Activated CD4-positive, alpha-beta T cell treated with anti-CD3 and anti-CD28 coated beads for 36 hours (primary cell): ENCODE measurements around the gene LONRF3. TPM values are rescaled to one million over a fixed set of nuclear protein-coding genes. Genes with fewer than 3 reads are reported as not detected.
A peak's percentile ranks its signal among the peaks of the same experiment; 100 is the strongest.

Source experiments
- ATAC-seq: fragments of 200-7000 bp; cut with Tn5 transposase; one replicate; pipeline ENCODE4 v1.10.0; 2021; ENCODE audit warnings: mild to moderate bottlenecking, moderate library complexity
- CTCF ChIA-PET: fragments of 350-600 bp; sonication (Branson Sonifier 250); formaldehyde crosslinking; loops from one replicate; lab custom pipeline; 2021; ENCODE audit warnings: antibody characterized with exemption; lab: Charles Lee
- POLR2A ChIA-PET: fragments of 350-600 bp; sonication (Branson Sonifier 250); formaldehyde crosslinking; loops from one replicate; lab custom pipeline; 2021; ENCODE audit warnings: antibody characterized with exemption, inconsistent platforms; lab: Charles Lee
- DNase-seq: peaks from one replicate; pipeline ENCODE4 v3.0.0-alpha.2; 2020
- H3K27ac Mint-ChIP-seq: one replicate; pipeline ENCODE4 v1.8.0; 2021; ENCODE audit warnings: mixed read lengths
- H3K27me3 Mint-ChIP-seq: one replicate; pipeline ENCODE4 v1.8.0; 2021; ENCODE audit warnings: mixed read lengths
- H3K36me3 Mint-ChIP-seq: one replicate; pipeline ENCODE4 v1.8.0; 2021; ENCODE audit warnings: low read depth, mixed read lengths
- H3K4me1 Mint-ChIP-seq: one replicate; pipeline ENCODE4 v1.8.0; 2021; ENCODE audit warnings: mixed read lengths
- H3K4me3 Mint-ChIP-seq: one replicate; pipeline ENCODE4 v1.8.0; 2021; ENCODE audit warnings: mild to moderate bottlenecking, moderate library complexity, mixed read lengths
- H3K9me3 Mint-ChIP-seq: one replicate; pipeline ENCODE4 v1.8.0; 2021; ENCODE audit warnings: low read depth, mixed read lengths
- intact Hi-C, 2 experiments: fragments of 100-400 bp; cut with DNase I in 1 of 2; cut with micrococcal nuclease in 1 of 2; formaldehyde crosslinking; loops; one replicate each; pipeline versions ENCODE4 v1.14.2 to v1.15.1; 2022 to 2024; cut with DNase I, micrococcal nuclease
- total RNA-seq, 2 experiments: library from RNA; stranded (reverse); gene quantifications; one replicate each; pipeline ENCODE4 v1.2.3, GENCODE V29; 2021

The LONRF3 gene
- total RNA-seq, 2 experiments from 2014 or later, result 1.7 to 1.9 TPM

- H3K4me1 Mint-ChIP-seq, result no peaks in the 10 kb centered on the region
- H3K4me3 Mint-ChIP-seq, result no peak overlapping the region
- H3K27me3 Mint-ChIP-seq, result no peaks in the 10 kb centered on the region
- intact Hi-C loops, result no loop called here
- ChIA-PET POLR2A (no interaction called here), CTCF (no interaction called here)
- no peak overlapping the region for H3K27ac Mint-ChIP-seq
- DNase-seq (no peak), ATAC-seq (no peak)
- no peaks in the 10 kb centered on the region for H3K9me3 Mint-ChIP-seq
- no peaks in the 10 kb centered on the region for H3K36me3 Mint-ChIP-seq
Measured at GRCh38 chrX:119041175-119041574, 66.8 kb downstream of the LONRF3 start.

GRCh38 chrX:119042040-119042439 lies 67.6 kb downstream of the LONRF3 start:
- DNase-seq (no peak), ATAC-seq (no peak)
- H3K27me3 Mint-ChIP-seq, result peaks cover 3% of the 10 kb centered on the region
- H3K27ac Mint-ChIP-seq, result no peak overlapping the region
- no peaks in the 10 kb centered on the region for H3K36me3 Mint-ChIP-seq
- ChIA-PET CTCF (no interaction called here), POLR2A (no interaction called here)
- H3K4me1 Mint-ChIP-seq, result no peaks in the 10 kb centered on the region
- no peak overlapping the region for H3K4me3 Mint-ChIP-seq
- intact Hi-C loops, result no loop called here
- H3K9me3 Mint-ChIP-seq, result no peaks in the 10 kb centered on the region

GRCh38 chrX:119042996-119043395 lies 68.6 kb downstream of the LONRF3 start:
- no peak for DNase-seq
- H3K36me3 Mint-ChIP-seq, result no peaks in the 10 kb centered on the region
- no peak for ATAC-seq
- H3K27me3 Mint-ChIP-seq, result peaks cover 4% of the 10 kb centered on the region
- CTCF ChIA-PET, result no interaction called here
- no peak overlapping the region for H3K4me3 Mint-ChIP-seq
- H3K9me3 Mint-ChIP-seq, result no peaks in the 10 kb centered on the region
- H3K4me1 Mint-ChIP-seq, result no peaks in the 10 kb centered on the region
- no peak overlapping the region for H3K27ac Mint-ChIP-seq
- POLR2A ChIA-PET, result no interaction called here
- intact Hi-C loops, result no loop called here

DNA sequence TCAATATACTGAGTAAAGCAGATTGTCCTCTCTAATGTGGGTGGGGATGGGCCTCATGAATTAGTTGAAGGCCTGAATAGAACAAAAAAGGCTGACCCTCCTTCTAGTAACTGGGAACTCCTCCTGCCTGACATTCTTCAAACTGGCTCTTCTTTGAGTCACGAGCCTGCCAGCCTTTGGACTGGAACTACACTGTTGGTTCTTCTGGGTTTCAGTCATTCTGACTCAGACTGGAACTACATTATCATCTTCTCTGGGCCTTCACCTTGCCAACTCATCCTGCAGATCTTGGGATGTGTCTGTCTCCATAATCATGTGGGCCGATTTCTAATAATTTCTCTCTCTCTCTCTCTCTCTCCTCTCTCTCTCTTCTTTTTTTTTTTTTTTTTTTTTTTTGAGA lies 71.5 kb downstream of the LONRF3 start:
- H3K27me3 Mint-ChIP-seq, result peaks cover 7% of the 10 kb centered on the region
- H3K36me3 Mint-ChIP-seq, result no peaks in the 10 kb centered on the region
- ChIA-PET CTCF (no interaction called here), POLR2A (no interaction called here)
- no peaks in the 10 kb centered on the region for H3K9me3 Mint-ChIP-seq
- intact Hi-C loops, result no loop called here
- ATAC-seq, result no peak
- no peaks in the 10 kb centered on the region for H3K4me1 Mint-ChIP-seq
- no peak overlapping the region for H3K4me3 Mint-ChIP-seq
- peak; percentile 7 for DNase-seq
- no peak overlapping the region for H3K27ac Mint-ChIP-seq

DNA sequence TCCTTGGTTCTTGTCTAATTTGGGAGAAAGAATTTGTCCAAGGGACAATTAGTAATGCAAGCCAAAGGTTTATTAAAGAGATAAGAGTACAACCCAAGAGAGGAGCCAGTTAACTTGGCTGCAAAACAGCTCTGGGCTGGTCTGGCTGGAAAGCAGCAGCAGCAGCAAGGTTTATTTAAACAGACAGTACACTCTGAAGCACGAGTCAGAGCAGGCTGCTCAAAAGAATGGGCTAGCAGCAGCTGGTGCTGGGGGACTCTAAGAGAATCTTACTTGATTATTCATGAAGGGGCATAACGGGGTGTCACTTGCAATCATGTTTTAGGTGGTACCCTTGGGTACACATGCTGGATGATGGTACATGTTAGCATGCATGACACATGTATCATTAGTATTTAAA lies 81.3 kb downstream of the LONRF3 start:
- POLR2A ChIA-PET, result no interaction called here
- no peak for DNase-seq
- Mint-ChIP-seq H3K27ac (no peak overlapping the region), H3K4me3 (no peak overlapping the region), H3K27me3 (no peaks in the 10 kb centered on the region), H3K9me3 (no peaks in the 10 kb centered on the region), H3K36me3 (no peaks in the 10 kb centered on the region), H3K4me1 (no peaks in the 10 kb centered on the region)
- CTCF ChIA-PET, result interaction anchor here (0.6 kb wide), 1 partner anchor 516 kb away, joined by 4 read pairs; no protein-coding TSS in a partner anchor
- intact Hi-C loops, result no loop called here
- ATAC-seq, result no peak

- no peaks in the 10 kb centered on the region for H3K4me1 Mint-ChIP-seq
- no peaks in the 10 kb centered on the region for H3K36me3 Mint-ChIP-seq
- ChIA-PET POLR2A (no interaction called here), CTCF (interaction anchor here (1.3 to 2.1 kb wide), 2 partner anchors 9 to 58 kb away, joined by 3 to 7 read pairs; no protein-coding TSS in a partner anchor)
- H3K9me3 Mint-ChIP-seq, result no peaks in the 10 kb centered on the region
- H3K27ac Mint-ChIP-seq, result no peak overlapping the region
- H3K4me3 Mint-ChIP-seq, result no peak overlapping the region
- no peak for ATAC-seq
- no peaks in the 10 kb centered on the region for H3K27me3 Mint-ChIP-seq
- intact Hi-C loops, result no loop called here
- DNase-seq, result no peak
Measured at GRCh38 chrX:119062750-119063374, 88.4 kb downstream of the LONRF3 start.

GRCh38 chrX:119063428-119063827 lies 89.0 kb downstream of the LONRF3 start:
- no peak overlapping the region for H3K27ac Mint-ChIP-seq
- H3K4me1 Mint-ChIP-seq, result no peaks in the 10 kb centered on the region
- no peak for ATAC-seq
- no peak for DNase-seq
- POLR2A ChIA-PET, result no interaction called here
- intact Hi-C loops, result no loop called here
- no peaks in the 10 kb centered on the region for H3K27me3 Mint-ChIP-seq
- CTCF ChIA-PET, result interaction anchor here (1.3 to 2.1 kb wide), 2 partner anchors 10 to 58 kb away, joined by 3 to 7 read pairs; no protein-coding TSS in a partner anchor
- H3K9me3 Mint-ChIP-seq, result no peaks in the 10 kb centered on the region
- H3K4me3 Mint-ChIP-seq, result no peak overlapping the region
- no peaks in the 10 kb centered on the region for H3K36me3 Mint-ChIP-seq

DNA sequence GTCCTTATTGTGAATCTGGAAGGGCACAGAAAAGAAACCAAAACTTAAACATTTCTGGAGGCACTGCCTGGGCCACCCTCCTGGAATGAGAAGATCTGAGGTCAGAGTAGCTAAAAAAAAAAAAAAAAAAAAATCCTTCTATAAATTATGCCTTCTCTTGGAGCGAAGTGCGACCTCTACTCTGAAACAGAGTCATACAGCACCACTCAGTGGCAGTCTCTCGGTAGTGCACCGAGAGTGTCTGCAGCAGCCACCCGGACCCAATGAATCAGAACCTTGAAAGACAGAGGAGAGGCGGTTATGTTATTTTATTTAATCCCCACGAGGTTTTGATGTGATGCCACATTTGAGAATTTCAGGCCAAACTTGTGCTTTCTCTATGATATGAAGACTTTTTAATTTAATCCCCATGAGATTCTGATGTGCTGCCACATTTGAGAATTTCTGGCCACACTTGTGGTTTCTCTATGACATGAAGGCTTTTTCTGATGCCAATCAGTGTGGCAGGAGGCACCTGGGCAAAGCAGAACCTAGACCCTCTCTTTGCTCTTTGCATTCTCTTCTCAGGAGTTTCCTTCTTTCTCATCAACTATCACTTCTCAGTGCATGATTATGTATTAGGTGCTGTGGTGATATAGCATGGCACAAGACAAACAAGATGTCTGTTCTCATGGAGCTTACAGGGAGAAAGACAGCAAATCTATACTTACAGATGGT lies 92.8 kb downstream of the LONRF3 start:
- H3K27me3 Mint-ChIP-seq, result no peaks in the 10 kb centered on the region
- H3K9me3 Mint-ChIP-seq, result no peaks in the 10 kb centered on the region
- ChIA-PET POLR2A (interaction anchor here (0.6 kb wide), 2 partner anchors 746 to 838 kb away, joined by 3 to 4 read pairs; no protein-coding TSS in a partner anchor), CTCF (interaction anchor here (0.6 to 2.0 kb wide), 17 partner anchors 20 to 663 kb away, joined by 3 to 14 read pairs (median 4); no protein-coding TSS in a partner anchor)
- intact Hi-C loops, result loop anchor here (1.0 to 2.0 kb wide), 5 partner anchors 52 to 228 kb away; no protein-coding TSS in a partner anchor
- DNase-seq (peak; percentile 72), ATAC-seq (peak; percentile 86)
- no peak overlapping the region for H3K4me3 Mint-ChIP-seq
- no peaks in the 10 kb centered on the region for H3K4me1 Mint-ChIP-seq
- no peaks in the 10 kb centered on the region for H3K36me3 Mint-ChIP-seq
- no peak overlapping the region for H3K27ac Mint-ChIP-seq

Other genes with a start within 250 kb of the LONRF3 start
- under 1 TPM; 0.81 to 0.98 TPM for gene IL13RA1, start 247.0 kb upstream of the LONRF3 start, total RNA-seq
- gene ZCCHC12, start 150.8 kb upstream of the LONRF3 start, total RNA-seq, result 1 to 10 TPM; 1.2 to 1.3 TPM
- not detected for gene CT47C1, start 98.4 kb downstream of the LONRF3 start, total RNA-seq
- not detected for gene KIAA1210, start 153.2 kb downstream of the LONRF3 start, total RNA-seq